ENCODE measurements around the gene PEPD. TPM values are rescaled to one million over a fixed set of nuclear protein-coding genes. Genes with fewer than 3 reads are reported as not detected.

PEPD gene
- total and polyA plus RNA-seq, 5 experiments from 2014 or later = 31.6 to 139 (median 117) TPM

DNA sequence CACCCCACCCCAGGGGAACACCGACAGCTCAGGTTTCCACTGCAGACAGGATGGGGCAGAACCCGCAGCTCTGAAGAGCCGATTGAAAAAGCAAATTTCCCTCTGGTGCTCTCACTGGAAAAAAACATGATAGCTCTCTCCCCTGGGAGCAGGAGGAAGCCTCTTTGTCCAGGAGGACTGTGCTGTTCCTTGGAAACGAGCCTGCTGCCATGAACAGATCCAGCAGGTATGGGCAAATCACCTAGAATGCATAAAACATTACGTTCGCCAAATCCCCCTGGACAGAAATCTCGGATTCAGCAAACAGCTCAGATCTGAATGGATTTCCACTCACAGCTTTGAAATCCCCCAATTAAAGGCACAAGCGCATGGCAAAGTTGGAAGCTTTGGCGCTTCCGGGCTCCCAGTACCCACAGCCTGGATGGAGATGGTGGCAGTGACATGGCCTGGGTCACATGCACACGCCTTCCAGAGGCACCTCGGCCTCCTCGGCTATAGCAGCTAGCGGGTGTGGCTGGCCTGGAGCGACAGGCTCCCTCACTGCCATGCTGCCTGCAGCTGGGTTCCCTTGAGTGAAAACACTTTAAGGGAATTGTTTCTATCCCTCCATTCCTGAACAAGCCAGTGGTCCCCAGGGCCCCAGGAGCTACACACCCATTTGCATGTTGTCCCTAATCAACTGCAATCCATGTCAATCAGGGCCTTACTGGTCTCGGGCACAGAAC is 89.0 kb downstream of the PEPD start:
- Mint-ChIP-seq H3K4me1 (peaks cover 7 to 11% (median 9%) of the 10 kb centered on the region in 4 donors), H3K4me3 (no peak overlapping the region), H3K27ac (peak overlapping the region in 1 of 10 donors; percentile 79), H3K36me3 (no peaks in the 10 kb centered on the region), H3K9me3 (no peaks in the 10 kb centered on the region), H3K27me3 (no peaks in the 10 kb centered on the region)
- ATAC-seq (no peak), DNase-seq (peak in 1 of 10 donors; percentile 18)
- POLR2A ChIA-PET = no interaction called here

DNA sequence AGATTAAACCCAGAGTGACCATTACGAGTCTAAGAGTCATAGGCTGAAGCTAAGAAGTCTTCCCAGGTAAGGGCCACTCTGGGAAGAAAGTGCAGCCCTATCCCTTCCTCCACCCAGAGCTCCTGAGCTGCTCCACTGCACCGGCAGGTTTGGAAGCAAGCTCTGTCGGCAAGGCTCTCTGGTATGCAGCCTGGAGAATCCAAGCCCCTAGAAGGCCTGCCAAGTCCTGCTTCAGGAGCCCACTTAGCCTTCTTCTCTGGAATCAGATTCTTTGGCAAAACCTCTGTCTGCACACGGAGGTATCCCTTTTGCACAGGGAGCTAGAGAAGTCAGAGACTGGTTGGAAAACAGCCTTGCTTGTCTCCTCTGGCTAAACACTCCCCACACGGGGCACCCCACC is 89.6 kb downstream of the PEPD start:
- H3K27ac Mint-ChIP-seq = peak overlapping the region in 1 of 10 donors; percentile 17
- H3K36me3 Mint-ChIP-seq = no peaks in the 10 kb centered on the region
- POLR2A ChIA-PET = no interaction called here
- peaks cover 7 to 11% (median 9%) of the 10 kb centered on the region in 4 donors for H3K4me1 Mint-ChIP-seq
- H3K4me3 Mint-ChIP-seq = no peak overlapping the region
- DNase-seq (peak in 1 of 10 donors; percentile 46), ATAC-seq (no peak)
- no peaks in the 10 kb centered on the region for H3K9me3 Mint-ChIP-seq
- H3K27me3 Mint-ChIP-seq = no peaks in the 10 kb centered on the region

DNA sequence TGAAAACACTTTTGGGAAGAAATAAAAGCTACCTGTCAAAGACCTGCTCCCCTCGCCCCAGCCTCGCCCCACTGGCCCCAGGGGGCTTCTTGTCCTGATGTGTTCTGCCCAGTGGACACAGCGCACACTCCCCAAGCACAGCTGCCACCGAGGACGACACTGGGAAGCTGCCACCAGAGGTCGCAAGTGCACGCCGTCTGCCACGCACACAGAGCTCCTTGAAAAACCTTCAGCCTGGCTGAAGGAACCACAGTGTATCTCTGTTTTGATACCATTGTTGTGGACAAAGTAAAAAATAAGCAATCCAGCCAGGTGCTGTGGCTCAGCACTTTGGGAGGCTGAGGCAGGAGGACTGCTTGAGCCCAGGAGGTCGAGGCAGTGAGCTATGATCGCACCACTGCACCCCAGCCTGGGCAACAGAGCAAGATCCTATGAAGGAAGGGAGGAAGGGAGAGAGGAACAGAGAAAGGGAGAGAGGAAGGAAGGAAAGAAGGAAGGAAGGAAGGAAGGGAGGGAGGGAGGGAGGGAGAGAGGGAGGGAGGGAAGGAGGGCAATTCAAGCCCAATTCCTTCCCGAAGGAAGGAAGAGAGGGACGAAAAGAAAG is 90.8 kb downstream of the PEPD start:
- peak overlapping the region; percentile 5 to 72 (median 56) for H3K4me3 Mint-ChIP-seq
- DNase-seq (peak; percentile 14 to 72 (median 47)), ATAC-seq (peak; percentile 73 to 83)
- H3K27me3 Mint-ChIP-seq = no peaks in the 10 kb centered on the region
- peaks cover 7 to 11% (median 9%) of the 10 kb centered on the region in 4 donors for H3K4me1 Mint-ChIP-seq
- no peaks in the 10 kb centered on the region for H3K9me3 Mint-ChIP-seq
- POLR2A ChIA-PET = no interaction called here
- H3K36me3 Mint-ChIP-seq = no peaks in the 10 kb centered on the region
- peak overlapping the region in 9 of 10 donors; percentile 60 to 96 (median 91) for H3K27ac Mint-ChIP-seq

DNA sequence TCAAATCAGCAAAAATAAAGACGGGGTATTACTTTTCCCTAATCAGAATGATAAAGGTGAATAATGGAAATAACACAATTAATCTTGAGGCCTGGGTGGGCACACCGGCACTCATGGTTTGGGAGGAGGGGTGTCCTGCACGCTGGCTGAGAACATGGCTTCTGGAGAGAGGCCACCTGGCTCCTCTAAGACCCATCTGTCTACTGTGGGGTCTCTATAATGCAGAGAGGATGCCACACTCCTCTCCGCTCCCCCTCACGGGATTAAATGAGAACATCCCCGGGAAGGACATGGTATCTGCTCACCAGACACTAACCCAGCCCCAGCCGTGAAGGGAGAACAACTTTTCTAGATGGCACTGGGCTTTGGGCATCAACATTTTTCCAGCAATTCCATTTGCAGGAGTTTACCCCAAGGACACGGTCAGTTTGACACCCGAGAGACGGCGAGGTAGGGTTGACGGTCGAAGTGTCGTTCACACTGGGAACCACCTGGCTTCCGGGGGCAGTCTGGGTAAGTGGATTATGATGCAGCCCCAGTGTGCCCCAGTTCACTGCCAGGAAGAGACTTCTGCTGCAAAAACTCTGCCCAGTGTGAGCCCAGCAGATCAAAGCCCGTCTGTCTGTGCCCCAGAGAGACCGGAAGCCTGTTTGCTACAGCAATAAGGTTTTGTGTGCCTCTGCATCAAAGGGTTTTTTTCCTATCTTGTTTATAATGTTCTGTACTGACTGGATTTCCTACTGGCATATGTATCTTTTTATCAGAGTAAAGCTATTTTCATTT is 91.5 kb downstream of the PEPD start:
- ATAC-seq (peak; percentile 92), DNase-seq (peak in 7 of 10 donors; percentile 6 to 65 (median 38))
- H3K9me3 Mint-ChIP-seq = no peaks in the 10 kb centered on the region
- peak overlapping the region in 9 of 10 donors; percentile 5 to 72 (median 58) for H3K4me3 Mint-ChIP-seq
- no peaks in the 10 kb centered on the region for H3K27me3 Mint-ChIP-seq
- POLR2A ChIA-PET = no interaction called here
- peak overlapping the region in 9 of 10 donors; percentile 60 to 96 (median 91) for H3K27ac Mint-ChIP-seq
- no peaks in the 10 kb centered on the region for H3K36me3 Mint-ChIP-seq
- H3K4me1 Mint-ChIP-seq = peaks cover 7 to 11% (median 9%) of the 10 kb centered on the region in 4 donors

DNA sequence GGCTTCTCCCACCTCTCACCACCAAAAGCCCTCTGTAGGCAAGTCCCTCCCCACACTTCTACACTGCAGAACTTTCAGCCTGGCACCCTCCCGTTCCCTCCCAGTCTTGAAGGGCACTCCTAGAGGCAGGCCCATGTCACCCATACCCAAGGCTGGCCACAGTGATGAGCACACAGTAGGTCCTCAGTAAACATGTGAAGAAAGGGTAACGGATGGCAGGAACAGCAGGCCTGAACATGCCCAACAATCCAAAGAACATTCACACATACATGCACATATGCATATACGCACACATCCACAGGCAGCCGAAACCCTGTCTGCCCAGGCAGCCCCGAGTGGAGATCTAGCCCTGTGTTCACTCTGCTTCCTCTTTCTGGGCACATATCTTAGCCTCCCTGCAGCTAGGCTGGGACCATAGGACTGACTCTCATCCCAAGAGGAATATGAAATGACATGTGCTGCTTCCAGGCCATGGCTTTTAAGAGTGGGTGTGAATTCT is 92.9 kb downstream of the PEPD start:
- Mint-ChIP-seq H3K27ac (peak overlapping the region in 3 of 10 donors; percentile 61 to 72 (median 65)), H3K27me3 (no peaks in the 10 kb centered on the region), H3K36me3 (no peaks in the 10 kb centered on the region), H3K9me3 (no peaks in the 10 kb centered on the region), H3K4me1 (peaks cover 5 to 11% (median 9%) of the 10 kb centered on the region in 4 donors), H3K4me3 (no peak overlapping the region)
- POLR2A ChIA-PET = no interaction called here
- DNase-seq (peak in 1 of 10 donors; percentile 31), ATAC-seq (no peak)

DNA sequence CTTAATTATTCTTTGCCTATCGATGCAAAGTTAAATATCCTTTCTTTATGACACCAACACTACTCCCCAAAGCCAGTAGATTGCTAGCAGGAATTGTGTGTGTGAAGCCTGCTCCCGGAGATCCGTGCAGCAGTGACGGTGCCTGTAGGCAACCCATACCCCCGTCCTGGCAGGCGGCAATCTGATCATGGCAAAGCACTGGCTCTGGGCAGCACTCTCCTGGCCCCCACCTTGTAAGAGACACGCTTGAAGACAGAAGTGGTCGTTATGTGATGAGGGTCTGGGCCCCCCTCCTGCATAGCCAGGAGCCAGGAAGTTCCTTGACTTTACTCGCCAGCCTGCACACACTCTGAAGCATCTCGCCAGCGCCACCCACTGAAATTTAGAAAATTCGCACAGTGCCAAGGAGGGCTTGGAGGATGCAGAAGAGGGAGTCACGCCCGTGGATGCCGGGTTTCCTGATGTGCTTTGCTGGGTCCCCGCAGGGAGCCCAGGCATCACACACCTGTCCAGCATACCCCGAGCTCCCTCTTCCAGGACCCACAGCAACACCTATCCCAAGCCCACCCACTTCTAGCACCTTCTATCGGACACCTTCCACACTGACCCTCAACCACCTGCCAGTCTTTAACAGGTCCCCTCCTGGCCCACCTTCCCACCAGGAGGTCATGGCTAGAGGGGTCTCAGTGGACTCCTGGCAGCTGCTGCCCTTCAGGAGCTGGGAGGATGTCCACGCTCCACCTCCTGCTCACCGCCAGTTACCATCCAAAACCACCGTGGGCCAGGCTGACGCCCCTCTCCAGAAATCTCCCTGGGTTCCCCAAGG is 93.6 kb downstream of the PEPD start:
- Mint-ChIP-seq H3K9me3 (no peaks in the 10 kb centered on the region), H3K4me3 (no peak overlapping the region), H3K36me3 (no peaks in the 10 kb centered on the region), H3K27ac (peak overlapping the region in 3 of 10 donors; percentile 27 to 48 (median 45)), H3K4me1 (peaks cover 5 to 11% (median 9%) of the 10 kb centered on the region in 4 donors), H3K27me3 (no peaks in the 10 kb centered on the region)
- POLR2A ChIA-PET = no interaction called here
- ATAC-seq (no peak), DNase-seq (peak in 1 of 10 donors; percentile 31)

DNA sequence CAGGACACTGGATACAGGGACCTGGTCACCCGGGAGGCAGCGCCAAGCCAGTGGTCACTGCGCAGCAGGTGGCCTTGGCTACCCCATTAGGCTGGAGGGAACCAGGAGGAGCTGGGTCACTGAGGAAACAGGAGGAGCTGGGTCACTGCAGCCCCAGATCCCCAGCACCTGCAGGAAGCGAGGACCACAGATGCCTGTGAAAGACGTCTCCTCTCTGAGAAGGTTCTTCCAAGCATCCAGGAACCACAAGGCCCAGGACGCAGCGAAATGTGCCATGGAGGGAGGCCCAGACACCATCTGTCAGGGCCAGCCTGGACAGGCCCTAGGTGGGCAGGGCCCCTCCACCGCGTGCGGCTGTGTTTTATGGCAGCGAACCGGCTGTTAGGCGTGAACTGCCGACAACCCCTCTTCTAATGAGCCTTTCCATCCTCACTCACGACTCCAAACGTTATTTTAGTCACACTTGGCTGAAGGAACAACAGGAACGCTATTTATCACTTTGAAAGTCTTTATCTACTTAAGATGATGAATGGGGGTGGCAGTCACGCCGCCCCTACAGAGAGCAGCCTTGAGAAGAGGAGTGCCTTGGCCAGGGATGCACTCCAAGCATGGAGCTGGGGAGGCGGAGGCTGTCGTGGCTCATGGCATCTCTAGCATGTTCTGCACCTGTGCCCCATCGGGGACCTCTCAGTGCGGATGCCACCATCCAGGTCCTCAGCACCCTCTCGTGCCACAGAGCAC is 94.8 kb downstream of the PEPD start:
- Mint-ChIP-seq H3K4me1 (peaks cover 5 to 11% (median 9%) of the 10 kb centered on the region in 4 donors), H3K27me3 (no peaks in the 10 kb centered on the region), H3K27ac (peak overlapping the region in 1 of 10 donors; percentile 46), H3K9me3 (no peaks in the 10 kb centered on the region), H3K36me3 (no peaks in the 10 kb centered on the region), H3K4me3 (no peak overlapping the region)
- POLR2A ChIA-PET = no interaction called here
- ATAC-seq (no peak), DNase-seq (peak in 1 of 10 donors; percentile 45)

DNA sequence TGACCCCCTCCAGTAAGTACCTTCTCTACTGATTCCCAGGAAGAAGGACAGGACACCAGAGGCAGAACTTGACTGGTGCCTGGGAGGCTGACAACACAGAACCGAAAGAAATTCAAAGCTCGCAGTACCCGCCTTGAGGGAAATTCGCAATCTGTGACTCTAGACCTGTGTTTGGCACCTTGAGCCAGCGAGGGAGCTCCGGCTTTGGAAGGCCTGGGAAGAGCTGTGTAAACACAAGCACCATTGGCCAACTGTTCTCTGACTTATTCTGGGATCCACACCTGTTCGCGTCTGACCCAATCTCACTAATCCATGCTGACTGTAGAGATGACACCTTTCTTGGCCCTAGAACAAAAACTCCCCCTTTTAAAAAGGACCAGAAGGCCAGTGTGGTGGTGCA is 97.4 kb downstream of the PEPD start:
- no peaks in the 10 kb centered on the region for H3K27me3 Mint-ChIP-seq
- DNase-seq = peak in 1 of 10 donors; percentile 6

DNA sequence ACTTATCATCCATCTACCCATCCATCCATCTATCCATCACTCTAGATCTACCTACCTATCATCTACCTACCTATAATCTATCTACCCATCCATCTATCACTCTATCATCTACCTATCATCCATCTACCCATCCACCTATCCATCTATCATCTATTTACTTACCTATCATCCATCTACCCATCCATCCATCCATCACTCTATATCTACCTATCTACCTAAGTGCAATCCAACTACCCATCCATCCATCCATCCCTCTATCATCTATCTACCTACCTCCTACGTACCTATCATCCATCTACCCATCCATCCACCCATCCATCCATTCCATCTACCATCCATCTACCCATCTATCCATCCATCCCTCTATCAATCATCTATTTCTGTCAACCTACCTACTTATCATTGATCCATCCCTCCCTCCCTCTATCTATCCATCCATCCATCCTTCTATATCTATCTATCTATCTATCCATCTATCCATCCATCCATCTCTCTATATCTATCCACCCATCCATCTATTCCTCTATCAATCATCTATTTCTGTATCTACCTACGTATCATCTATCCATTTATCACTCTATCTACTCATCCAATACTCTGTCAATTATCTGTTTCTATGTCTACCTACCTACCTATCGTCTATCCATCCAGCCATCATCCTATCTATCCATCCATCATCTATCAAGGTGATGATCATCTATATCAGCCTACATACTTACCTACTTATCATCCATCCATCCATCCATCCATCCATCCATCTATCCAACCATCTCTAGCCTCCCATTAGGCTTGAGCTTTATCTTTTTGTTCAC is 99.0 kb downstream of the PEPD start:
- Mint-ChIP-seq H3K36me3 (no peaks in the 10 kb centered on the region), H3K27me3 (no peaks in the 10 kb centered on the region), H3K4me1 (no peaks in the 10 kb centered on the region), H3K4me3 (no peak overlapping the region), H3K27ac (no peak overlapping the region), H3K9me3 (no peaks in the 10 kb centered on the region)
- POLR2A ChIA-PET = no interaction called here
- no peak for ATAC-seq
- peak in 1 of 10 donors; percentile 18 for DNase-seq

More for the DNA sequence above, 97.4 kb downstream of the PEPD start:
- H3K4me1 Mint-ChIP-seq = no peaks in the 10 kb centered on the region
- no peak for ATAC-seq
- H3K9me3 Mint-ChIP-seq = no peaks in the 10 kb centered on the region
- H3K36me3 Mint-ChIP-seq = no peaks in the 10 kb centered on the region
- POLR2A ChIA-PET = no interaction called here
- H3K4me3 Mint-ChIP-seq = no peak overlapping the region
- H3K27ac Mint-ChIP-seq = peak overlapping the region in 1 of 10 donors; percentile 21

DNA sequence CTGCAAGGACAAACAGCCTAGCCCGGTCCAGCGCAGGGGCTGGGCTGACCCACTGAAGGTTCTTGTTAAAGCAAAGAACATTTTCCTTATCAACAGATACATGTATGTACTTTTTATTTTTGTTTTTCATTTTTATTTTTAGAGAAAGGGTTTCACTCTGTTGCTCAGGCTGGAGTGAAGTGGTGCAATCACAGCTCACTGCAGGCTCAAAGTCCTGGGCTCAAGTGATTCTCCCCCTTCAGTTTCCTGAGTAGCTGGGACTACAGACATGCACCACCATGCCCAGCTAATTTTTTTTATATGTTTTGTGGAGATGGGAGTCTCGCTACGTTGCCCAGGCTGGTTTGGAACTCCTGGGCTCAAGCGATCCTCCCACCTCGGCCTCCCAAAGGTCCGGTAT is 100.2 kb downstream of the PEPD start:
- no peak overlapping the region for H3K27ac Mint-ChIP-seq
- no peak overlapping the region for H3K4me3 Mint-ChIP-seq
- no peaks in the 10 kb centered on the region for H3K27me3 Mint-ChIP-seq
- DNase-seq = no peak
- POLR2A ChIA-PET = no interaction called here
- no peaks in the 10 kb centered on the region for H3K36me3 Mint-ChIP-seq
- H3K9me3 Mint-ChIP-seq = no peaks in the 10 kb centered on the region
- H3K4me1 Mint-ChIP-seq = peaks cover 2 to 6% (median 5%) of the 10 kb centered on the region in 4 donors
- ATAC-seq = no peak

DNA sequence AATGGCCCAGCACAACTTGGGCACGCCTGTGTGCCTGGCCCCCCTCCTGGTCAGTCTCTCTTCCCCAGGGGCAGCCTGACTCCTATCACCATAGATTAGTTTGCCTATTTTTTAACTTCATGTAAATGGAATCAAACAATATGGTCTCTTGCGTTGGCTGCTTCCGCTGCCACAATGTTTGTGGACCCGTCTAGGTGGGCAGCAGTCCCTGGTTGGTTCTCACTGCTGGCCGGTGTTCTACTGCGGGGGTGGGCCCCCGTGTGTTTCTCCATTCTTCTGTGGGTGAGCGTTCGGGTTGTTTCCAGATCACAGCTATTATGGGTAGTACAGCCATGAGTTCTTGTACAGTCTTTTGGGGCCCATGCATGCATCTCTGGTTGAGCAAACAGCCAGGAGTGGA is 100.8 kb downstream of the PEPD start:
- ATAC-seq = no peak
- peaks cover 2 to 11% (median 7%) of the 10 kb centered on the region in 4 donors for H3K4me1 Mint-ChIP-seq
- no peak overlapping the region for H3K27ac Mint-ChIP-seq
- H3K27me3 Mint-ChIP-seq = no peaks in the 10 kb centered on the region
- H3K4me3 Mint-ChIP-seq = no peak overlapping the region
- POLR2A ChIA-PET = no interaction called here
- H3K9me3 Mint-ChIP-seq = no peaks in the 10 kb centered on the region
- peak in 1 of 10 donors; percentile 10 for DNase-seq
- no peaks in the 10 kb centered on the region for H3K36me3 Mint-ChIP-seq
